Mucosa of descending colon (tissue), 3 donors: ENCODE data around the gene PDE3A. TPM values are rescaled to one million over a fixed set of nuclear protein-coding genes. Genes with fewer than 3 reads are reported as not detected.

ENCODE experiments used
- ATAC-seq: fragments of 200-7000 bp; cut with Tn5 transposase; one replicate; pipeline ENCODE4 v1.9.1; 2020; ENCODE audit warnings: mild to moderate bottlenecking, moderate library complexity
- DNase-seq, 3 donors: peaks; one replicate each; pipeline ENCODE4 v3.0.0-alpha.2; 2020
- H3K36me3 ChIP-seq: fragments of 200-600 bp; one replicate; pipeline ENCODE4 v1.8.0; 2021; ENCODE audit warnings: low read depth, mild to moderate bottlenecking
- H3K4me1 ChIP-seq: fragments of 200-600 bp; one replicate; pipeline ENCODE4 v1.8.0; 2021; ENCODE audit warnings: low read depth, mild to moderate bottlenecking
- H3K4me3 ChIP-seq: fragments of 200-600 bp; one replicate; pipeline ENCODE4 v1.8.0; 2021; ENCODE audit warnings: mild to moderate bottlenecking
- H3K9me3 ChIP-seq: fragments of 200-600 bp; one replicate; pipeline ENCODE4 v1.8.0; 2021; ENCODE audit warnings: mild to moderate bottlenecking
- intact Hi-C, 2 donors: fragments of 100-400 bp; cut with DNase I in 1 of 2; cut with micrococcal nuclease in 1 of 2; formaldehyde crosslinking; loops; one replicate each; pipeline versions ENCODE4 v1.11.0 to v1.11.1; 2022; cut with DNase I, micrococcal nuclease
- total RNA-seq, 3 donors: library from RNA; stranded (reverse); fragmentation: NEBNext Ultra II Directional in 2 of 3; extraction: Animal tissue kit (Norgen Biotek cat#: 25700) in 2 of 3; gene quantifications; one replicate each; pipeline versions ENCODE4 v1.2.1 to v1.2.4, GENCODE V29; 2021 to 2023
- TF ChIP-seq, protein P1 (sequence below): fragments of 200-600 bp; IDR thresholded peaks from one replicate; pipeline ENCODE4 v1.8.0; 2022; ENCODE audit warnings: antibody characterized with exemption, mild to moderate bottlenecking
- donor health status: DM: no; HTN: no; CAD: no; lungs with moderate emphysema.
- donor health status: DM: no; HTN: no; CAD: no.
- donor health status: DM: no; HTN: yes; CAD: no.

PDE3A gene
- total RNA-seq, 3 donors from 2014 or later: 47.2 to 84.1 (median 83.9) TPM

DNA sequence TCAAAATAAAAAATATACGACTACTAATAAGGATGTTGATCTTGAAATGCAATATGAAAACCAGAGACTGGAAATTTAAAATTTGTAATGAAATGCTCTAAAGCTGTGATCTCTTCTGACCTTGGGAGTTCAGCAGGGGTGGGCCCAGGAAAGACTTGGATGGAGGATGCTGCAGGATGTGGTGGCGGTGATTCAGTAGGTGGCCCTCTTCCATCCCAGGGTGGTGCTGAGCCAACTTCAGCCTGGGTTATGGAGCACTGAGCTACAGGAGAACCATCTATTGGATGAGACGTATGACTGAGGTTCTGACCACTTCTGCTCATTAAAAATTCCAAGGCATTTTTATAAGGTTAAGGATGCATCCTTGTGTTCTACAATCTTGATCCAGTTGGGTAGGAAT is 6.9 kb upstream of the PDE3A start:
- no peak overlapping the region for H3K4me3 ChIP-seq
- TF ChIP-seq, protein P1, sequence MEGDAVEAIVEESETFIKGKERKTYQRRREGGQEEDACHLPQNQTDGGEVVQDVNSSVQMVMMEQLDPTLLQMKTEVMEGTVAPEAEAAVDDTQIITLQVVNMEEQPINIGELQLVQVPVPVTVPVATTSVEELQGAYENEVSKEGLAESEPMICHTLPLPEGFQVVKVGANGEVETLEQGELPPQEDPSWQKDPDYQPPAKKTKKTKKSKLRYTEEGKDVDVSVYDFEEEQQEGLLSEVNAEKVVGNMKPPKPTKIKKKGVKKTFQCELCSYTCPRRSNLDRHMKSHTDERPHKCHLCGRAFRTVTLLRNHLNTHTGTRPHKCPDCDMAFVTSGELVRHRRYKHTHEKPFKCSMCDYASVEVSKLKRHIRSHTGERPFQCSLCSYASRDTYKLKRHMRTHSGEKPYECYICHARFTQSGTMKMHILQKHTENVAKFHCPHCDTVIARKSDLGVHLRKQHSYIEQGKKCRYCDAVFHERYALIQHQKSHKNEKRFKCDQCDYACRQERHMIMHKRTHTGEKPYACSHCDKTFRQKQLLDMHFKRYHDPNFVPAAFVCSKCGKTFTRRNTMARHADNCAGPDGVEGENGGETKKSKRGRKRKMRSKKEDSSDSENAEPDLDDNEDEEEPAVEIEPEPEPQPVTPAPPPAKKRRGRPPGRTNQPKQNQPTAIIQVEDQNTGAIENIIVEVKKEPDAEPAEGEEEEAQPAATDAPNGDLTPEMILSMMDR: no peak
- no peaks in the 10 kb centered on the region for H3K4me1 ChIP-seq
- intact Hi-C loops: no loop called here
- no peak for DNase-seq
- H3K36me3 ChIP-seq: no peaks in the 10 kb centered on the region
- no peak for ATAC-seq
- no peaks in the 10 kb centered on the region for H3K9me3 ChIP-seq

DNA sequence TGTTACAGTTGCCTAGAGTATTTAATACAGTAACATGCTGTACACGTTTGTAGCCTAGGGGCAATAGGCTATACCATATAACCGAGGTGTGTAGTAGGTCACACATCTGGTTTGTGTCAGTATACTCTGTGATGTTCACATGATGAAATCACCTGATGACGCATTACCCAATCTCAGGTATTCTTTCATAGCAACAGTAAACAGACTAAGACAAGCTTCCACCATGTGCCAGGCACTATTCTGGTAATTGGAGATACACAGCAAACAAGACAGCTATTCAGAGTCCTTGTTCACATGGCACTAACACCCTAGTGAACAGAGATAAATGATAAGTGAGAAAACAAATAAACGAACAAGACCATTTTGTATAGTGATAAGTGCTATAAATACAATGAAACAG is 3.8 kb upstream of the PDE3A start:
- no peak overlapping the region for H3K4me3 ChIP-seq
- intact Hi-C loops: no loop called here
- no peak for ATAC-seq
- DNase-seq: no peak
- no peaks in the 10 kb centered on the region for H3K36me3 ChIP-seq
- no peaks in the 10 kb centered on the region for H3K4me1 ChIP-seq
- H3K9me3 ChIP-seq: no peaks in the 10 kb centered on the region
- TF ChIP-seq, protein P1: no peak

DNA sequence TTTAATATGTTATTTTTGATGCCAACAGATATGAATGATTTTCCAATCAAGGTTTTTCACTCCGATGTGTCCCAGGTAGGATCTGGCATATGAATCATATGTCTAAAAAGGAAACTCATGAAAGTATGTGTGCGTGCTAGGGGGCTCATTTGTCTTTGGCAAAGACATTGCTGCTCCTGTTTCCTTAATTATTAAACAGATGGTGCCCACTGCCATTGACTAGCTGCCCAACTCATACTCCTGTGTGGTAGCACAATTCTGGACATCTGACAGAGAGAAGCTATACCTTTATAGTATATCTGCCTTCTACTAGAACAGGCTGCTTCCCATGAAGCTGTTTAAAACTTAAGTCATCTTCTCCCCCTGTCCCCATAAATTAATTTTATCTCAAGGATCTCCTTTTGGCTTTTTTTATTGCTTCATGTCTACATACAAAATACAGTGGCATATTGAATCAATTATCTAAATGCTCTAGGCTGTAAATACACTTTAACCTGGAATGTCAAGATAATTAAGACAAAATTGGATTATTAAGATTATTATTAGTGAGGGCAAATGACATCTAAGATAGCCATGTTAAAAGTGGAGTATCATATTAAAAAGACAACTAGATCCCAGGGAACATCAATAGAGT is 1.4 kb upstream of the PDE3A start:
- ATAC-seq: no peak
- Histone ChIP-seq H3K4me1 (no peaks in the 10 kb centered on the region), H3K9me3 (no peaks in the 10 kb centered on the region), H3K36me3 (no peaks in the 10 kb centered on the region), H3K4me3 (no peak overlapping the region)
- DNase-seq: no peak
- intact Hi-C loops: no loop called here
- TF ChIP-seq, protein P1: no peak

DNA sequence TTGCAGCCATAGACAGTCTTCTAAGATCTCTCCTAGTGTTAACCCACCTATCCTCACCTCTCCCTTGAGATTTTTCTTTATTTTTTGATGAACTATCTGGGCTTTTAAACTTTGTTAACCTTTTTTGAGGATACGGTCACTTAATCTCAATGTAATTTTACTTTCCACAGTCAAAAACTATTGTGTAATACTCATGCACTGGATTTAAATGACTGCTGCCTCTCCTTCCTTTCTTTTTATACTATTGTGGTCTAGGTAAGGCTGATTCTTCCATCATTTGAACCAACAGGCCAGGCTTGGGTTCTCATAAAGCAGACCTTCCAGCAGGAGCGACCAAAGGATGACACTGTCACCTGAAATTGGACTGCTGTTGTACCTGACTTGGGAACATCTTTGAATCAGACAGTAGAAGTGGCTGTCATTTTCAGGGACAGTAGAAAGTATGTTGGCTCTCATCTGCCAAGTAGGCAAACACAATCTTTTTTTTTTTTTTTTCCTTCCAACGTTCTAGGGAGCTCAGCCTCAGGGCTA is 689 bp upstream of the PDE3A start:
- TF ChIP-seq, protein P1: no peak
- H3K9me3 ChIP-seq: no peaks in the 10 kb centered on the region
- H3K4me3 ChIP-seq: no peak overlapping the region
- ATAC-seq: no peak
- no peaks in the 10 kb centered on the region for H3K36me3 ChIP-seq
- no peaks in the 10 kb centered on the region for H3K4me1 ChIP-seq
- DNase-seq: no peak
- intact Hi-C loops: no loop called here

DNA sequence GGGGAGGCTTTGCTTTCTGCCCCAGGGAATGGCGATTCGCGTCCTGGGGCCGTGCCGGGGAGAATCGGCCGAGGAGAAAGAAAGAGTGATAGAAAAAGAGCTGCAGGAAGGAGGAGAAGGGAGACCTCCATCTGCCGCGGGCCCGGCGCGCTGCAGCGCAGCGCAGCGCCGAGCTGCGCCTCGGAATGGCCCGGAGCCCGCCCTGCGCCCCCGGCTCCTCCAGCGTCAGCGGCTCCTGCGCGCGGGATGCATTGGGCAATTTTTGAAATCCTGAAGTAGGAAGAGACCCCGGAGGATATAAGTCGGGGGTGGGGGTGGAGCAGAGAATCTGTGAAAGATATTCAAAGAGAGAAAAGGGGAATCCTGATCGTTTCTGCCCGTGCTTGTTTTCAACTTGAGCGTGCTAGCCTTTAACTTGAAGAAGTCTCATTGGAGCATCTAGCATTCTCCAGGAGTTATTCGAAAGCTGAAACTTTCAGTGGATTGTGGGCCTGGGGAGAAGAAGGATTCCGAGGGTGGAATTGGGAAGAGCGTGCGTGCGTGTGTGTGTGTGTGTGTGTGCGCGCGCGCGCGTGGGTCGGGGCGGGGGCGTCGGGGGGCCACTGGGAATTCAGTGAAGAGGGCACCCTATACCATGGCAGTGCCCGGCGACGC is 441 bp downstream of the PDE3A start:
- Histone ChIP-seq H3K36me3 (no peaks in the 10 kb centered on the region), H3K4me3 (peak overlapping the region; percentile 43), H3K4me1 (no peaks in the 10 kb centered on the region), H3K9me3 (no peaks in the 10 kb centered on the region)
- TF ChIP-seq, protein P1: no peak
- DNase-seq: peak; percentile 44 to 57 (median 54)
- ATAC-seq: peak; percentile 32
- intact Hi-C loops: no loop called here
